ENCODE data around the gene ARID4A. TPM values are rescaled to one million over a fixed set of nuclear protein-coding genes. Genes with fewer than 3 reads are reported as not detected.

ARID4A gene
- total RNA-seq, 1 experiment from 2014 or later: 12.5 TPM

DNA sequence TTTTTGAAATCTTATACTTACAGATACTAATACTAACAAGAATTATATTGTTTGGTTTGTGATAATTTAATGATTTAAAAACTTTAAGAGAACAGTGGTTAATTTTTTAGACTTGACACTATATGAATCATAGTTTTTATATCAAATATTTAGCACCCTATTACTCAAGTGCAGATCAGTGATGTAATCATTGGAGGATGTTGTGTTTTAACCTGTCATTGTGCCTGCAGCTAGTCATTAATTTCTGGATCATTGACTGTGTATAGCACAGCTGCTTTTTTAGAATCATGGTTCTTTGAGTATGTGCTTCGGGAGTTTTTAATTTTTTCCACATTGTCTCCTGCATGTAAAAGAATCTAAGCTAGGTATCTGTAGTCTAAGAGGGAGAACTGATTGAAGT is 17.3 kb downstream of the ARID4A start (continued):
- TF ChIP-seq GTF2I (CRISPR knock-in tag; conservative IDR thresholded peaks at IDR 0.05) (no peak), JAZF1 (CRISPR knock-in tag; IDR thresholded peaks at IDR 0.05) (no peak)

- Mint-ChIP-seq H3K36me3 (peaks cover 25% of the 10 kb centered on the region), H3K27ac (no peak overlapping the region), H3K4me1 (peaks cover 9% of the 10 kb centered on the region), H3K4me3 (no peak overlapping the region), H3K9me3 (no peaks in the 10 kb centered on the region), H3K27me3 (ENCODE audit: low read depth) (no peaks in the 10 kb centered on the region)
- TF ChIP-seq ZNF317 (CRISPR knock-in tag; IDR thresholded peaks at IDR 0.05; ENCODE audit: borderline replicate concordance, low read depth) (no peak), ZNF512 (CRISPR knock-in tag; IDR thresholded peaks at IDR 0.05; ENCODE audit: borderline replicate concordance) (no peak), JAZF1 (CRISPR knock-in tag; IDR thresholded peaks at IDR 0.05) (no peak)
- DNase-seq (ENCODE audit: low spot score) (no peak), ATAC-seq (no peak)
- ChIA-PET POLR2A (no interaction called here), CTCF (no interaction called here)
Measured at GRCh38 chr14:58327019-58327418, 28.7 kb downstream of the ARID4A start.

GRCh38 chr14:58331111-58331510 is 32.8 kb downstream of the ARID4A start:
- TF ChIP-seq ATF6 (CRISPR knock-in tag; IDR thresholded peaks at IDR 0.05) (no peak), TP53 (CRISPR knock-in tag; IDR thresholded peaks at IDR 0.05) (no peak), ZNF671 (CRISPR knock-in tag; IDR thresholded peaks at IDR 0.05) (no peak), ZNF416 (CRISPR knock-in tag; IDR thresholded peaks at IDR 0.05) (no peak), ELF4 (CRISPR knock-in tag; IDR thresholded peaks at IDR 0.05; ENCODE audit: low read depth) (no peak), EMX1 (CRISPR knock-in tag; IDR thresholded peaks at IDR 0.05) (no peak), NFATC4 (CRISPR knock-in tag; IDR thresholded peaks at IDR 0.05) (no peak), PRRX2 (CRISPR knock-in tag; IDR thresholded peaks at IDR 0.05) (no peak), USF2 (CRISPR knock-in tag; IDR thresholded peaks at IDR 0.05) (no peak)
- TF ChIP-seq, protein P1, sequence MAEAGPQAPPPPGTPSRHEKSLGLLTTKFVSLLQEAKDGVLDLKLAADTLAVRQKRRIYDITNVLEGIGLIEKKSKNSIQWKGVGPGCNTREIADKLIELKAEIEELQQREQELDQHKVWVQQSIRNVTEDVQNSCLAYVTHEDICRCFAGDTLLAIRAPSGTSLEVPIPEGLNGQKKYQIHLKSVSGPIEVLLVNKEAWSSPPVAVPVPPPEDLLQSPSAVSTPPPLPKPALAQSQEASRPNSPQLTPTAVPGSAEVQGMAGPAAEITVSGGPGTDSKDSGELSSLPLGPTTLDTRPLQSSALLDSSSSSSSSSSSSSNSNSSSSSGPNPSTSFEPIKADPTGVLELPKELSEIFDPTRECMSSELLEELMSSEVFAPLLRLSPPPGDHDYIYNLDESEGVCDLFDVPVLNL (CRISPR knock-in tag; IDR thresholded peaks at IDR 0.05; ENCODE audit: borderline replicate concordance, low read depth): no peak
- POLR2A ChIA-PET: interaction anchor here (0.7 kb wide), 1 partner anchor 87 kb away, joined by 3 read pairs; no protein-coding TSS in a partner anchor
- ATAC-seq (peak; percentile 77), DNase-seq (ENCODE audit: low spot score) (peak; percentile 17)
- Mint-ChIP-seq H3K4me3 (no peak overlapping the region), H3K27ac (peak overlapping the region; percentile 78), H3K36me3 (peaks cover 11% of the 10 kb centered on the region), H3K4me1 (peaks cover 9% of the 10 kb centered on the region), H3K27me3 (ENCODE audit: low read depth) (no peaks in the 10 kb centered on the region), H3K9me3 (no peaks in the 10 kb centered on the region)
- CTCF ChIA-PET: no interaction called here

GRCh38 chr14:58332561-58332960 is 34.2 kb downstream of the ARID4A start:
- ChIA-PET POLR2A (no interaction called here), CTCF (no interaction called here)
- Mint-ChIP-seq H3K27ac (no peak overlapping the region), H3K4me1 (peaks cover 9% of the 10 kb centered on the region), H3K9me3 (no peaks in the 10 kb centered on the region), H3K36me3 (peaks cover 8% of the 10 kb centered on the region), H3K4me3 (no peak overlapping the region), H3K27me3 (ENCODE audit: low read depth) (no peaks in the 10 kb centered on the region)
- ATAC-seq (no peak), DNase-seq (ENCODE audit: low spot score) (no peak)
- TF ChIP-seq NFYB (CRISPR knock-in tag; conservative IDR thresholded peaks at IDR 0.05; ENCODE audit: low read depth) (no peak), JUN (CRISPR knock-in tag; IDR thresholded peaks at IDR 0.05) (no peak), HMGXB4 (CRISPR knock-in tag; IDR thresholded peaks at IDR 0.05) (no peak), ZNF232 (CRISPR knock-in tag; IDR thresholded peaks at IDR 0.05) (no peak), MXD4 (CRISPR knock-in tag; IDR thresholded peaks at IDR 0.05; ENCODE audit: borderline replicate concordance) (no peak), KAT7 (CRISPR knock-in tag; IDR thresholded peaks at IDR 0.05; ENCODE audit: borderline replicate concordance) (no peak), ZNF138 (CRISPR knock-in tag; conservative IDR thresholded peaks at IDR 0.05) (no peak), HMGA2 (CRISPR knock-in tag; IDR thresholded peaks at IDR 0.05) (no peak), ZNF281 (CRISPR knock-in tag; IDR thresholded peaks at IDR 0.05) (no peak)
